ENCODE measurements around the gene RAP1GAP.

Gene RAP1GAP

GRCh38 chr1:21662426-21663247 is 6.5 kb downstream of the RAP1GAP start:
- DNase-seq (ENCODE audit: low read depth in 2 of 2), result no peak

- no peak for DNase-seq (ENCODE audit: low read depth in 2 of 2)
Observed at GRCh38 chr1:21661886-21662285, 7.3 kb downstream of the RAP1GAP start.

GRCh38 chr1:21659924-21660326 is 9.2 kb downstream of the RAP1GAP start:
- no peak for DNase-seq (ENCODE audit: low read depth in 2 of 2)

- peak; percentile 39 to 44 for DNase-seq (ENCODE audit: low read depth in 2 of 2)
Observed at GRCh38 chr1:21659099-21659923, 9.8 kb downstream of the RAP1GAP start.

- DNase-seq (ENCODE audit: low read depth in 2 of 2), result no peak
Observed at GRCh38 chr1:21657456-21658190, 11.5 kb downstream of the RAP1GAP start.

GRCh38 chr1:21655748-21656147 is 13.4 kb downstream of the RAP1GAP start:
- no peak for DNase-seq (ENCODE audit: low read depth in 2 of 2)

GRCh38 chr1:21655259-21655658 is 13.9 kb downstream of the RAP1GAP start:
- no peak for DNase-seq (ENCODE audit: low read depth in 2 of 2)

GRCh38 chr1:21654209-21654608 is 14.9 kb downstream of the RAP1GAP start:
- no peak for DNase-seq (ENCODE audit: low read depth in 2 of 2)

- DNase-seq (ENCODE audit: low read depth in 2 of 2), result no peak
Observed at GRCh38 chr1:21653744-21654100, 15.4 kb downstream of the RAP1GAP start.

GRCh38 chr1:21652937-21653743 is 16.0 kb downstream of the RAP1GAP start:
- no peak for DNase-seq (ENCODE audit: low read depth in 2 of 2)

GRCh38 chr1:21652101-21652936 is 16.8 kb downstream of the RAP1GAP start:
- no peak for DNase-seq (ENCODE audit: low read depth in 2 of 2)

- DNase-seq (ENCODE audit: low read depth in 2 of 2), result peak in 1 of 2 donors; percentile 21
Observed at GRCh38 chr1:21651214-21652042, 17.7 kb downstream of the RAP1GAP start.

- no peak for DNase-seq (ENCODE audit: low read depth in 2 of 2)
Observed at GRCh38 chr1:21650400-21650799, 18.8 kb downstream of the RAP1GAP start.

- DNase-seq (ENCODE audit: low read depth in 2 of 2), result no peak
Observed at GRCh38 chr1:21649315-21649714, 19.8 kb downstream of the RAP1GAP start.

GRCh38 chr1:21648791-21649190 is 20.4 kb downstream of the RAP1GAP start:
- no peak for DNase-seq (ENCODE audit: low read depth in 2 of 2)

GRCh38 chr1:21648352-21648730 is 20.8 kb downstream of the RAP1GAP start:
- no peak for DNase-seq (ENCODE audit: low read depth in 2 of 2)

GRCh38 chr1:21647431-21648351 is 21.5 kb downstream of the RAP1GAP start:
- DNase-seq (ENCODE audit: low read depth in 2 of 2), result no peak

- DNase-seq (ENCODE audit: low read depth in 2 of 2), result no peak
Observed at GRCh38 chr1:21645550-21645949, 23.6 kb downstream of the RAP1GAP start.

- DNase-seq (ENCODE audit: low read depth in 2 of 2), result no peak
Observed at GRCh38 chr1:21644906-21645305, 24.3 kb downstream of the RAP1GAP start.

Measured in stimulated activated CD8-positive, alpha-beta memory T cell treated with anti-CD3 and anti-CD28 coated beads, Interleukin-15, amount 100 ng/mL, for 4 hours (primary cell).